Smooth muscle cell of the brain vasculature (primary cell): ENCODE measurements around the gene FAM184B.

Experiments used
- DNase-seq: peaks from one replicate; pipeline ENCODE4 v3.0.0-alpha.2; 2012; ENCODE audit warnings: low read depth, low spot score

The FAM184B gene

GRCh38 chr4:17636341-17636695, 145.1 kb downstream of the FAM184B start:
- no peak for DNase-seq

DNA sequence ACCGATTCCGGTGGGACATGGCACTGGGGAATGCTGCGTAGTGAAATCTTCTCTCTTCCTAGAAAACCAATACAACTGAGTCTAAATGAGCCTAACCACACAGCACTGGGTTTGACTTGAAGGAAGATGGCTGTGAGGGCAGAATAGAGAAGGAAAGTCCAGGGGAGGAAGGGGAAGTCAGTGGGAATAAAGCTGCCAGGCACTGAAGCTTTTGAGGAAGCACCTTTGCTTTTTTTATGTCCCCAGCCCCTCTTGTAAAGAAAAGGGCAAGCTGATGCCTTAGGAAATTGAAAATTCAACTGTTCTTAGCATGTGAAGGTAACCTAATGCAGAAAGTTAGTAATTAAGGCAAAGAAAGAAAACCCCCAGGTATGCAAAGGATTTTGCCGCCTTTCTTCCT, 146.4 kb downstream of the FAM184B start:
- no peak for DNase-seq

DNA sequence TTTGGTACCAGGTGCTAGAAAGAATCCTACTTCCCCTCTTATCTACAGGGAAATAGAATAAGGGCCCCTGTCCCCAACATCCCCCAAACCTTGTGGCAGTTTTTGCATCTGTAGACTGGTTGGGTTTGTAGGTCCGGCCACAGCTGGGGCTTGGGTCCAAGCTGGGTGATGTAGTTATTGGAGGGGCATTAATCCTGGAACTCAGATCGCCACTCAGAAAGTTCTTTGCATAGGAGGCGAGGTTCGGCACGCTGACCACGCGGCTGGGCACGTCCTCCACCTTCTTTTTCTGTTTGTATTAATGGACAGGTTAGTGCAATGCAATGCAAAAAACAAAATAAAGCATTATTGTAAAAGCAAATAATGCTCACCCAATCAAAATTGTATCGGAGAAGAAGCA, 147.8 kb downstream of the FAM184B start:
- DNase-seq: no peak

GRCh38 chr4:17630228-17630627, 151.2 kb downstream of the FAM184B start:
- no peak for DNase-seq

DNA sequence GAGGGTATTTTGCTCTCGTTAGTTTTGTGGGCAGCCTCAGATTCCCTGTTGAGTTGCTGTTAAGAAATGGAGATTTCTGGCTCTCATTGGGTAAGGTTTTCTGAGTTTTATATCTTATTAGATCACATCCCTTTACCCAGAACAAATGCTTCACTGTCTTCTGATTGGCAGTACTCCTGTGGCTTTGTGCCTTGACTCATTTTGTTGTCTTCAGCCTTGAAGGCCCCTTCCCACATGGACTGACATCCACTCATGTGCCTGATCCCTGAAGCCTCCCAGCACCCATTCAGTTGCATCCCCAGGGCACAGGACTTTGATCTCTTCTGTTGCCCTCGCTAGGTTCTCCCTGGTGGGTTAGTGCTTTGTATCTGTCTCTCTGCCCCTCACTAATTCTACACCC, 156.6 kb downstream of the FAM184B start:
- no peak for DNase-seq

DNA sequence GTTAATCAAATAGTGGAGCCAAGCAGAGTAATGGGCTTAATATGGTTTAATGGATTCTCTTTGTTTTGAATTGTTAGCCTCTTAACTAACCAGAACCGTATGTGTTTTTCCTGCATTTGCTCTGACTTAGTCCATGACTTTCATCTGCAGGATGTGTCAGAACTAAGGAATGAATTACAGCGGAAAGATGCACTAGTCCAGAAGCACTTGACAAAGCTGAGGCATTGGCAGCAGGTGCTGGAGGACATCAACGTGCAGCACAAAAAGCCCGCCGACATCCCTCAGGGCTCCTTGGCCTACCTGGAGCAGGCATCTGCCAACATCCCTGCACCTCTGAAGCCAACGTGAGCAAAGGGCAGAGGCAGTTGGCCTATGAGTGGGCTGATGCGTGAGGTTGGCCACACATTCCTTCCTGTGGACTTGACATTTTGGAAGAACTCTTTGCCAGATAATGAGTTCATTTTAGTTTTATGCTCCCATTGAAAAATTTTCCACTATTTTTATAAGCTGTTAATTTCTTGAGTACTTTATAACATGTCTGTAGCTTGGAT, 157.9 kb downstream of the FAM184B start:
- no peak for DNase-seq

GRCh38 chr4:17619416-17620105, 161.9 kb downstream of the FAM184B start:
- DNase-seq: no peak

- no peak for DNase-seq
These were observed 162.5 kb downstream of the FAM184B start for GRCh38 chr4:17618926-17619325.

DNA sequence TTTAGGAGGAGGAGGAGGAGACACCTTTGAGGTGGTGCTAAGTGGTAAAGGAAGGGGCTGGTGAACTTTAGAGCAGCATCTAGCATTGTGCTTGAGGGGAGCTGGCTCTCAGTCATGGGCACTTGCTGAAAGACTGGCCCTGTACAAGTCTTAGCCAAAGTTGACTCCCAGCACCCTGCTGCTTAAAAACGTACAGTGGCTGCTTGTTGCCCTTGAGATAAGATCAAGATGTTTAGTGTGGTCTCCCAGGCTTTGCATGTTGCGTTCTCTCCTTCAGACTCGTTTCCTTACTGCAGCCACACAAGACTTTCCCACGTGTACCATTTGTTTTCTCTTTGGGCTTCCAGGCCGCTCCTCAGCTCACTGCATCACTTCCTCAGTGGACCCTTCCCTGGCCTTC, 165.1 kb downstream of the FAM184B start:
- no peak for DNase-seq

DNA sequence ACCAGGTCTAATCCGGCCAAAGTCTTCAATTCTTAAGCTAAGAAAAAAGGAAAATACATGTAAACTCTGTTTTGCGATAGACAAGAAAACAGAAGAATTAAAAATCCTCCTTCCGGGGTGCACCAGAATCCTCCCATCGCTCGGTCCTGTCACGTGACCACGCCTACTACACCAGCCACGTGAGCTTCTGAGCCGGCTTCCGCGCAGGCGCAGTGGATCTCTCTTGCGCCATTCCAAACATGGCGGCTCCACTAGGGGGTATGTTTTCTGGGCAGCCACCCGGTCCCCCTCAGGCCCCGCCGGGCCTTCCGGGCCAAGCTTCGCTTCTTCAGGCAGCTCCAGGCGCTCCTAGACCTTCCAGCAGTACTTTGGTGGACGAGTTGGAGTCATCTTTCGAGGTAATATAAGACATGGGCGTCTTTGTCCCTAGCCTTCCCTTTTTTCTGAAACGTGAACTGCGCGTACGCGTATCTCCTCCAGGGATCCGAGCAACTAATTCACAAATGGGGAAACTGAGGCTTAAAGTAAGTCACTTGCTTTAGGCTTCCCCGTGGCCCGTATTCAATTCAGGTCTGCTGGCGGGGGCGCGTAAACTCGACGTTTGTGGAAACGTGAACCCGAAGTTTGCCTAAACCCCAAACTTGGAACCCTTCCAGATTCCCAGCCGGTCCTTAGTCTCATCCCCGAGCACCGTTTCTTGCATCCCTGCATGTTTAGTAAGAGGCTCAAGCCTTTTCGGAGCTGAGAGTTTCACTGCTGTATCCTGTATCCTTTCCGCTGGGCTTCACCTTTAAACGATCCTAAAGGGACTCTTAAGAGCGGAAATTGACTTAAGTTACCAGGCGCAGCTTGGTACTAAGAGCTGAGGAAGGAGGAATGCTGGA, 166.8 kb downstream of the FAM184B start, which contains the start of gene MED28:
MED28 (plus strand) TSS at position 226 of the 884 bp plus-strand sequence; CDS start at position 240, 14 bp downstream.
- DNase-seq: peak; percentile 87

- no peak for DNase-seq
These were observed 167.5 kb downstream of the FAM184B start for GRCh38 chr4:17613761-17614415.

DNA sequence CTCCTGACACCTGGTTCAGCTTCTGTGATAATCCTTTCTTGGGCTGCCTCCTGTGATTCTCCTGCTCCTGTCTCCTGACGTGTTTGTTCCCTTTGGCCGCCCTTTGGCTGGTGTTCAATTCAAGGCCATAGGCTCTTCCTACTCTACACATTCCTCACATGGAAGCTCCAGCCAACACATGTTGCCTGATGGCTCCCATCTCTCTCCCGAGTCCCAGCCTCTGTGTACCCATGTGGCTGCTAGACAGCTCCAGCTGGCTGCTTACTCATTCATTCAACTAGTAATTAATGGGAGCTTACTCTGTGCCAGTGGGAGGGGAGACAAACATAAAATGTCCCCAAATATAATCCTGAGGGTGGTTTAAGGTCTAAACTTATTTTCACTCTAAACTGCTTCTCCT, 176.2 kb downstream of the FAM184B start:
- no peak for DNase-seq

DNA sequence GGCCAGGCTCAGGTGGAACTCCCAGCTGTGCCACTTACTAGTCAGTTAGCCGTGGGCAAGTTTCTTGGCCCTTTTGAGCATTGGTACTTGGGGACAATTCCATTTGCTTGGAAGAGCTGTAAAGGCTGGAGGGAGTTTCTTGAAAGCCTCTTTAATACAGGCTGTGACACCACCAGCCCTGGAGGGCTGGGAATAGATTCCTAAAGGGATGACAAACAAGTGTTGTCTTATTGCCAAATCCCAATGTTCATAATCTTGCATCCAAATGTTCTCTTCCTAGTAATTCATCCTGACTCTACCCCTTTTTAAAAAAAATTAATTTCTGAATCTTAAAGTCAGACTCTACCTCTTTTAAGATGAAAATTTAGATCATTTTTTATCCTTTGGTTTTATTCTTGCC, 181.6 kb downstream of the FAM184B start:
- DNase-seq: no peak

DNA sequence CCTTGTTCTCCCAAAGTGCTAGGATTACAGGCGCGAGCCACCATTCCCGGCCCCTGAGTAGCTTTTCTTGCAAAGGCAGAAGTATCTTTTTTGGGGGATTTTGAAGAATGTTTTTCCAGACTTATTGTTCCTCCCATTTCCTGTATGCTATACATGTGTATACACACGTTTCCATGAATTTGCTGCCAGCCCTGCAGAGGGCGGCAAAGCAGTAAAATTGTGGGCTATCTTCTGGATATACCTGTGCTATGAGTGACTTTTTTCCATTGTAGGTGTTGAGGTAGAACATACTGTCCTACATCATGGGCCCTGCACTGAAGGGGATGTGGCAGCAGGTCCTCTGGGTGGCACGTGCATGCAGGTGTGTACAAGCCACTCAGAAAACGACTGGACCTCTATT, 183.9 kb downstream of the FAM184B start:
- DNase-seq: no peak

DNA sequence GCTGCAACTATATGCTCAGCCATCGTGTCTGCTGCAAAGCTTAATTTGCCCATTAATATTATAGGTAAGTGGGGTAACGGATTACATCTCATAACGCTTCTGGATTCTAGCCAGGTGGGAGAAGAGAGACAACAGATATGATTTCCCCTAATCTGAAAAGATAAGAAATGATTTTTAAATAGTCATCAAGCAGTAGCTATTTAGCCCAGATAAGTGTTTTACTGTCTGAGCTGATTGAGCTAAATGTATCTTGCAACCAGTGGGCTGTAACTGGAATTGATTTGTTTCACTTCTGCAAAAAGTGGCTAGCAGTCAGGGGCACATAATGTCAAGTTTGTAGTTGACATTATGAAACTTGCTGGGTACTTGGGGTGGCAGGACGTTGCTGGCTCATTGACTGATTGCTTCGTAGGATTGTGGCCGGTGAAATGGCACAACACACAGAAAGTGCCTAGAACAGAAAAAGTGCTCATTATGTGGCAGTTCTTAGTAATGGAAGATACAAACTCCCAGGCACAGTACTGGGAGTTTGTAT, 185.9 kb downstream of the FAM184B start:
- DNase-seq: no peak

DNA sequence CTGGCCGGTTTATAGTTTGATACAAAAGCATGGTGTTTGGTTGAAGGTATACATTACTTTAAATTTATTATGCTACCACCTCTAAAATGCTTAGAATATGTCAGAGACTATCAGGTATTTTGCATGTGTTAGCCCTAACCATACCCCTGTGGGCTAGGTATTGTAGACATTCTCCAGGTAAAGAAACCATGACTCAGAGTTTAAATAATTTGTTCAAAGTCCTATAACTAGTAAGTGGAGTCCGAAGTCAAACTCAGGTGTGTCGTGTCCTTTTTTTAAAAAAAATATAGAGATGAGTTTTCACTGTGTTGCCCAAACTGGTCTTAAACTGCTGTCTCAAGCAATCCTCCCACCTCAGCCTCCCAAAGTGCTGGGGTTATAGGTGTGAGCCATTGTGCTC, 192.1 kb downstream of the FAM184B start:
- DNase-seq: no peak

GRCh38 chr4:17587094-17587822, 194.2 kb downstream of the FAM184B start:
- no peak for DNase-seq

- no peak for DNase-seq
These were observed 196.8 kb downstream of the FAM184B start for GRCh38 chr4:17584521-17585213.

GRCh38 chr4:17583941-17584340, 197.5 kb downstream of the FAM184B start:
- DNase-seq: no peak

DNA sequence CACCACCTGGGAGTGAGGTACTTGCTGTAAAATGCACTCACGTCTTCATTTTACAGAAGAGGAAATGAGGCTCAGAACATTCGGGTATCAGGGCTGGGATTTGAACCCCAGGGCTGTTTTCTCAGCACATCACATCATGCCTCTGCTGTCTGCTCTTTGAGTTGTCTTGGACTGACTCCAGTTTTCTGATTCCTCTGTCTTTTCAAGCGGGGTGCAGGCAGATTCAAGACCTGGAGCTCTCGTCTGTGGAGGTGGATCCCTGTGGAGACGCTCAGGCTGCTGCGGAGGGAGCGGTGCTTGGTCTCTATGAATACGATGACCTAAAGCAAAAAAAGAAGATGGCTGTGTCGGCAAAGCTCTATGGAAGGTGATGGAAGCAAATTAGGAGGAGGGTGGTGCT, 198.1 kb downstream of the FAM184B start:
- DNase-seq: no peak

GRCh38 chr4:17580969-17581368, 200.5 kb downstream of the FAM184B start:
- no peak for DNase-seq
